HepG2 (cell line): ENCODE measurements around the gene TSPAN9.

Source experiments
- BRCA1 ChIP-seq: sonication (generic); formaldehyde crosslinking; IDR thresholded peaks from 2 replicates; pipeline ENCODE4 v1.4.0; 2020; ENCODE audit warnings: missing genetic modification reagents
- CTCF ChIP-seq: sonication (generic); formaldehyde crosslinking; IDR thresholded peaks from 2 replicates; pipeline ENCODE4 v1.5.0; 2020; ENCODE audit warnings: mild to moderate bottlenecking, missing genetic modification reagents, moderate library complexity
- TAF1 ChIP-seq: sonication (generic); formaldehyde crosslinking; IDR thresholded peaks from 2 replicates; pipeline ENCODE4 v1.4.0; 2020; ENCODE audit warnings: missing genetic modification reagents

- TF ChIP-seq CTCF (CRISPR knock-in tag) (peak; percentile 71), TAF1 (no peak), BRCA1 (CRISPR knock-in tag) (no peak)
These were observed 242.7 kb downstream of the TSPAN9 start for GRCh38 chr12:3319723-3320492.
